GM12878 (cell line): ENCODE data around the gene LDLRAD4. TPM values are rescaled to one million over a fixed set of nuclear protein-coding genes. Genes with fewer than 3 reads are reported as not detected.

Experiments used
- ATAC-seq: fragments of 200-7000 bp; cut with Tn5 transposase; 3 replicates; pipeline ENCODE4 v1.9.1; 2020; ENCODE audit warnings: mild to moderate bottlenecking, moderate library complexity
- BruUV-seq: library from RNA; stranded (reverse); fragments of 400-500 nt; replicated peaks from 2 replicates; lab custom pipeline; 2021; lab: Mats Ljungman, UMichigan
- CTCF ChIA-PET: fragments of 300-600 bp; sonication (Branson Sonifier 250); formaldehyde crosslinking; extraction: SDS; loops from one replicate; lab custom pipeline; 2021; ENCODE audit warnings: inconsistent platforms; lab: Yijun Ruan, JAX
- POLR2A ChIA-PET: fragments of 350-600 bp; formaldehyde crosslinking; extraction: SDS; loops from one replicate; lab custom pipeline; 2021; ENCODE audit warnings: inconsistent platforms; lab: Charles Lee
- RAD21 ChIA-PET: fragments of 300-600 bp; sonication (Branson Sonifier 250); formaldehyde crosslinking; loops from one replicate; lab custom pipeline; 2023; ENCODE audit warnings: antibody characterized with exemption; ENCODE audit not compliant: unreplicated experiment; lab: Charles Lee
- SMC1A ChIA-PET: fragments of 300-600 bp; sonication (Branson Sonifier 250); formaldehyde crosslinking; loops from one replicate; lab custom pipeline; 2023; ENCODE audit not compliant: unreplicated experiment, uncharacterized antibody; lab: Charles Lee
- DNase-seq: peaks from one replicate; pipeline ENCODE4 v3.0.0-alpha.2; 2011; ENCODE audit warnings: low read depth, low spot score
- FAIRE-seq: peaks from 3 replicates; lab custom pipeline; 2011; peaks lifted over from hg19 to GRCh38; lab: Jason Lieb, UNC
- H2AFZ ChIP-seq: 2 replicates; pipeline ENCODE4 v1.6.0; 2011; ENCODE audit warnings: low read depth, low read length, control low read depth; ENCODE audit not compliant: control insufficient read depth
- H3K27ac ChIP-seq: 2 replicates; pipeline ENCODE4 v1.5.1; 2011; ENCODE audit warnings: control low read depth; ENCODE audit not compliant: control insufficient read depth, insufficient read depth
- H3K27me3 ChIP-seq, 2 experiments: replicated peaks in 1 of 2; 2 replicates each; pipeline versions ENCODE4 v1.6.0 to v1.6.1; 2011; ENCODE audit warnings: low read length in 1 of 2; ENCODE audit not compliant: control insufficient read depth in 2 of 2, insufficient read depth in 2 of 2
- H3K36me3 ChIP-seq, 2 experiments: 2 replicates each; pipeline ENCODE4 v1.5.1; 2011; ENCODE audit warnings: low read length in 1 of 2; ENCODE audit not compliant: control insufficient read depth in 2 of 2, insufficient read depth in 2 of 2
- H3K4me1 ChIP-seq: 2 replicates; pipeline ENCODE4 v1.6.1; 2011; ENCODE audit warnings: mild to moderate bottlenecking, low read length, moderate library complexity, mixed read lengths; ENCODE audit not compliant: control insufficient read depth, insufficient read depth
- H3K4me2 ChIP-seq: 2 replicates; pipeline ENCODE4 v1.6.0; 2011; ENCODE audit warnings: control low read depth; ENCODE audit not compliant: control insufficient read depth, insufficient read depth
- H3K4me3 ChIP-seq: fragments of 200-600 bp; sonication (generic); 2 replicates; pipeline ENCODE4 v1.5.1; 2016
- H3K79me2 ChIP-seq: 2 replicates; pipeline ENCODE4 v1.6.0; 2011; ENCODE audit warnings: low read length; ENCODE audit not compliant: control insufficient read depth, insufficient read depth
- H3K9ac ChIP-seq: 2 replicates; pipeline ENCODE4 v1.8.0; 2011; ENCODE audit warnings: low read length, control low read depth, mixed read lengths; ENCODE audit not compliant: control insufficient read depth, insufficient read depth
- H3K9me3 ChIP-seq: replicated peaks from 3 replicates; pipeline ENCODE4 v1.5.1; 2011; ENCODE audit warnings: mild to moderate bottlenecking, low read length; ENCODE audit not compliant: control insufficient read depth, insufficient read depth
- H4K20me1 ChIP-seq: 2 replicates; pipeline ENCODE4 v1.6.0; 2011; ENCODE audit not compliant: control insufficient read depth, insufficient read depth
- BHLHE40 ChIP-seq, 2 experiments: fragments of 450-650 bp in 1 of 2; IDR thresholded peaks; 2 replicates each; pipeline ENCODE4 v1.6.1; 2011 to 2017; ENCODE audit warnings: low read depth in 2 of 2, borderline replicate concordance in 1 of 2, improper control_type of control experiment in 1 of 2, low read length in 1 of 2, mild to moderate bottlenecking in 1 of 2
- EP300 ChIP-seq, 2 experiments: fragments of 150-350 bp in 1 of 2; IDR thresholded peaks; 2 replicates each; pipeline ENCODE4 v1.6.1; 2011 to 2012; ENCODE audit warnings: low read depth in 2 of 2, low read length in 2 of 2, borderline replicate concordance in 1 of 2, improper control_type of control experiment in 1 of 2, inconsistent platforms in 1 of 2; ENCODE audit not compliant: control insufficient read depth in 1 of 2
- JUNB ChIP-seq: IDR thresholded peaks from 2 replicates; pipeline ENCODE4 v1.6.1; 2016; ENCODE audit warnings: antibody characterized with exemption, mild to moderate bottlenecking
- JUND ChIP-seq: IDR thresholded peaks from 2 replicates; pipeline ENCODE4 v1.6.1; 2012; ENCODE audit warnings: low read depth, mild to moderate bottlenecking, low read length, improper control_type of control experiment, moderate library complexity
- MEF2B ChIP-seq: fragments of 450-650 bp; IDR thresholded peaks from 2 replicates; pipeline ENCODE4 v1.6.1; 2018; ENCODE audit warnings: mild to moderate bottlenecking, moderate library complexity; ENCODE audit not compliant: partially characterized antibody, poor library complexity, severe bottlenecking
- NFYB ChIP-seq: IDR thresholded peaks from 2 replicates; pipeline ENCODE4 v1.6.1; 2011; ENCODE audit warnings: low read depth, mild to moderate bottlenecking, low read length, improper control_type of control experiment, moderate library complexity; ENCODE audit not compliant: insufficient read depth
- NRF1 ChIP-seq: conservative IDR thresholded peaks from 2 replicates; pipeline ENCODE4 v1.6.1; 2011; ENCODE audit warnings: mild to moderate bottlenecking, low read depth, low read length, improper control_type of control experiment
- PAX8 ChIP-seq: fragments of 450-650 bp; IDR thresholded peaks from 2 replicates; pipeline ENCODE4 v1.6.1; 2017; ENCODE audit warnings: mild to moderate bottlenecking, moderate library complexity
- PKNOX1 ChIP-seq: fragments of 450-650 bp; IDR thresholded peaks from 2 replicates; pipeline ENCODE4 v1.6.1; 2016; ENCODE audit warnings: mild to moderate bottlenecking
- RAD21 ChIP-seq: IDR thresholded peaks from 2 replicates; pipeline ENCODE4 v1.6.1; 2011; ENCODE audit warnings: mild to moderate bottlenecking, low read depth, low read length, moderate library complexity; ENCODE audit not compliant: insufficient read depth
- RELA ChIP-seq: fragments of 450-650 bp; IDR thresholded peaks from 2 replicates; pipeline ENCODE4 v1.8.0; 2014; ENCODE audit warnings: borderline replicate concordance; ENCODE audit not compliant: partially characterized antibody
- SREBF1 ChIP-seq: IDR thresholded peaks from 2 replicates; pipeline ENCODE4 v1.6.1; 2012; ENCODE audit warnings: mild to moderate bottlenecking, low read length
- STAT1 ChIP-seq: fragments of 450-650 bp; conservative IDR thresholded peaks from 2 replicates; pipeline ENCODE4 v1.6.1; 2014; ENCODE audit warnings: antibody characterized with exemption, mild to moderate bottlenecking
- USF2 ChIP-seq: IDR thresholded peaks from 2 replicates; pipeline ENCODE4 v1.6.1; 2011; ENCODE audit warnings: low read depth, low read length, improper control_type of control experiment, borderline replicate concordance
- YBX1 ChIP-seq: fragments of 450-650 bp; IDR thresholded peaks from 2 replicates; pipeline ENCODE4 v1.6.1; 2016; ENCODE audit warnings: antibody characterized with exemption
- ZBTB40 ChIP-seq: fragments of 450-650 bp; IDR thresholded peaks from 2 replicates; pipeline ENCODE4 v1.6.1; 2016; ENCODE audit warnings: mild to moderate bottlenecking, moderate library complexity, borderline replicate concordance
- ZNF207 ChIP-seq: fragments of 450-650 bp; IDR thresholded peaks from 2 replicates; pipeline ENCODE4 v1.6.1; 2014; ENCODE audit warnings: antibody characterized with exemption, mild to moderate bottlenecking, borderline replicate concordance
- WGBS: methylation state at CpG from one replicate; pipeline ENCODE4 v1.1.6; 2016; ENCODE audit warnings: low lambda C conversion rate; ENCODE audit not compliant: insufficient replicate concordance, insufficient coverage; ENCODE audit errors: missing lambda C conversion rate; 5-methylcytosine and 5-hydroxymethylcytosine counted together
- in situ Hi-C: fragments of 300-500 bp; cut with MboI; formaldehyde crosslinking; loops from 9 replicates; pipeline ENCODE4 v1.14.3; 2018; ENCODE audit warnings: mixed read lengths
- intact Hi-C: fragments of 100-400 bp; cut with micrococcal nuclease; formaldehyde crosslinking; loops from one replicate; pipeline ENCODE4 v1.14.2; 2022; ENCODE audit not compliant: unreplicated experiment
- polyA plus RNA-seq, 11 experiments: library from polyadenylated mRNA; depleted of rRNA in 4 of 11; unstranded in 6 of 11; stranded (reverse) in 5 of 11; fragments of >200 nt; fragmentation: Nextera tagmentation in 4 of 11; fragmentation: Illumina TruSeq in 1 of 11; extraction: Ambion mirVana in 4 of 11; extraction: Trizol in 1 of 11; gene quantifications; 1 replicate in 1 of 11; 2 replicates in 10 of 11; pipeline versions ENCODE4 v1.2.1 to v1.2.3, GENCODE V29; 2011 to 2016; ENCODE audit warnings: inconsistent platforms in 2 of 11, missing spikeins in 2 of 11, low read depth in 1 of 11
- total RNA-seq, 4 experiments: library from RNA; depleted of rRNA in 3 of 4; stranded (reverse); fragments of >200 nt in 3 of 4; fragmentation: Illumina TruSeq in 1 of 4; extraction: Trizol in 1 of 4; gene quantifications; 2 replicates each; pipeline versions ENCODE4 v1.2.1 to v1.2.3, GENCODE V29; 2013 to 2021

The LDLRAD4 gene
- total and polyA plus RNA-seq, 10 of the 15 experiments (the other 5 are each of a cell fraction or from before 2014, with no cell fraction given) = 2.7 to 16.8 (median 11.2) TPM

- ChIA-PET CTCF (interaction anchor here (1.1 kb wide), 1 partner anchor 552 kb away, joined by 3 read pairs; the partner anchor contains the start of gene MC5R), SMC1A (no interaction called here), RAD21 (no interaction called here), POLR2A (no interaction called here)
- Histone ChIP-seq H3K27ac (no peak overlapping the region), H3K27me3 (peaks cover 4 to 5% of the 10 kb centered on the region in 2 experiments; a peak in 3 of 4 replicates), H3K4me2 (no peak overlapping the region), H3K9me3 (no peaks in the 10 kb centered on the region), H4K20me1 (no peaks in the 10 kb centered on the region), H3K9ac (no peak overlapping the region), H2AFZ (no peak overlapping the region), H3K36me3 (no peaks in the 10 kb centered on the region), H3K4me3 (no peak overlapping the region), H3K4me1 (no peaks in the 10 kb centered on the region), H3K79me2 (no peaks in the 10 kb centered on the region)
- in situ Hi-C loops = no loop called here
- TF ChIP-seq EP300 (IDR thresholded peaks at IDR 0.05; ENCODE audit: borderline replicate concordance in 1 of 2, control insufficient read depth in 1 of 2, low read depth in 2 of 2, low read length in 2 of 2) (no peak), BHLHE40 (IDR thresholded peaks at IDR 0.05; ENCODE audit: borderline replicate concordance in 1 of 2, low read depth in 2 of 2, low read length in 1 of 2) (no peak), USF2 (no peak), JUNB (no peak), ZBTB40 (no peak), NRF1 (no peak), PKNOX1 (no peak), SREBF1 (no peak), NFYB (no peak), RAD21 (no peak), JUND (no peak), ZNF207 (no peak), MEF2B (no peak), STAT1 (no peak), YBX1 (no peak), RELA (no peak), PAX8 (no peak)
- BruUV-seq = no TSS peak
- intact Hi-C loops = loop anchor here (10.0 kb wide), 1 partner anchor 48 kb away; no protein-coding TSS in a partner anchor
- WGBS = 72% methylated on average over 14 of the region's 14 CpGs
- DNase-seq = no peak
- ATAC-seq = no peak
- FAIRE-seq = no peak
Observed at GRCh38 chr18:13272416-13272815, 53.9 kb downstream of the LDLRAD4 start.
